PC-3 (cell line): Measurements from ENCODE around the gene SLC11A2. TPM values are rescaled to one million over a fixed set of nuclear protein-coding genes. Genes with fewer than 3 reads are reported as not detected.
"Not testable (repeated sequence)": the region's sequence is repeated elsewhere in the genome, so short reads cannot be mapped to it uniquely, and the experiment has no call there.

Source experiments
- ATAC-seq: fragments of 200-7000 bp; cut with Tn5 transposase; 2 replicates; pipeline ENCODE4 v1.9.1; 2020; ENCODE audit warnings: mild to moderate bottlenecking, moderate library complexity
- BruUV-seq: library from RNA; stranded (reverse); fragments of 400-500 nt; replicated peaks from 2 replicates; lab custom pipeline; 2021; lab: Mats Ljungman, UMichigan
- CTCF ChIA-PET: fragments of 300-600 bp; sonication (Branson Sonifier 250); formaldehyde crosslinking; loops from one replicate; lab custom pipeline; 2022; ENCODE audit warnings: antibody characterized with exemption; lab: Charles Lee
- POLR2A ChIA-PET: fragments of 300-600 bp; sonication (Branson Sonifier 250); formaldehyde crosslinking; loops from one replicate; lab custom pipeline; 2022; ENCODE audit warnings: antibody characterized with exemption; ENCODE audit not compliant: unreplicated experiment; lab: Charles Lee
- DNase-seq: peaks from one replicate; pipeline ENCODE4 v3.0.0-alpha.2; 2015
- H2AFZ ChIP-seq: fragments of 300-600 bp; sonication (generic); 2 replicates; pipeline ENCODE4 v1.6.0; 2016; ENCODE audit warnings: antibody characterized with exemption, low read length
- H3F3A ChIP-seq: fragments of 300-600 bp; sonication (generic); one replicate; pipeline ENCODE4 v1.6.0; 2017; ENCODE audit warnings: antibody characterized with exemption, low read length, control low read depth, mild to moderate bottlenecking; ENCODE audit not compliant: unreplicated experiment
- H3K27ac ChIP-seq: fragments of 300-600 bp; sonication (generic); 2 replicates; pipeline ENCODE4 v1.5.1; 2016; ENCODE audit warnings: mild to moderate bottlenecking, low read length
- H3K27me3 ChIP-seq: fragments of 300-600 bp; sonication (generic); 2 replicates; pipeline ENCODE4 v1.6.1; 2016; ENCODE audit warnings: low read length, mixed read lengths
- H3K36me3 ChIP-seq: fragments of 300-600 bp; sonication (generic); 2 replicates; pipeline ENCODE4 v1.6.1; 2016; ENCODE audit warnings: low read depth, mixed run types, low read length, mixed read lengths
- H3K4me1 ChIP-seq: fragments of 300-600 bp; sonication (generic); 2 replicates; pipeline ENCODE4 v1.5.1; 2016; ENCODE audit warnings: low read length; ENCODE audit not compliant: insufficient read depth
- H3K4me2 ChIP-seq: fragments of 300-600 bp; sonication (generic); 2 replicates; pipeline ENCODE4 v1.6.0; 2016; ENCODE audit warnings: low read length
- H3K4me3 ChIP-seq: fragments of 300-600 bp; sonication (generic); 2 replicates; pipeline ENCODE4 v1.5.1; 2016; ENCODE audit warnings: mild to moderate bottlenecking, low read length, mixed read lengths
- H3K79me2 ChIP-seq: fragments of 300-600 bp; sonication (generic); 2 replicates; pipeline ENCODE4 v1.6.1; 2017; ENCODE audit warnings: low read length, mixed read lengths
- H3K9ac ChIP-seq: fragments of 300-600 bp; sonication (generic); 2 replicates; pipeline ENCODE4 v1.6.0; 2016; ENCODE audit warnings: mild to moderate bottlenecking, low read length
- H3K9me2 ChIP-seq: fragments of 300-600 bp; sonication (generic); replicated peaks from 2 replicates; pipeline ENCODE4 v1.6.1; 2016; ENCODE audit warnings: mixed run types, low read length, mixed read lengths
- H3K9me3 ChIP-seq: fragments of 300-600 bp; sonication (generic); 2 replicates; pipeline ENCODE4 v1.6.1; 2016; ENCODE audit warnings: low read length, mixed read lengths
- H4K20me1 ChIP-seq: fragments of 300-600 bp; sonication (generic); 2 replicates; pipeline ENCODE4 v1.6.1; 2016; ENCODE audit warnings: low read length, mixed read lengths
- EZH2 ChIP-seq: fragments of 300-600 bp; sonication (generic); IDR thresholded peaks from one replicate; pipeline ENCODE4 v1.6.1; 2017; ENCODE audit warnings: antibody characterized with exemption, mild to moderate bottlenecking, low read length; ENCODE audit not compliant: unreplicated experiment
- EZH2phosphoT487 ChIP-seq: fragments of 300-600 bp; sonication (generic); IDR thresholded peaks from 2 replicates; pipeline ENCODE4 v1.6.1; 2018; ENCODE audit warnings: mild to moderate bottlenecking, antibody characterized with exemption, low read length, borderline replicate concordance
- intact Hi-C: fragments of 100-400 bp; cut with micrococcal nuclease; formaldehyde crosslinking; loops from 2 replicates; pipeline ENCODE4 v1.9.0; 2023
- total RNA-seq: library from RNA; depleted of rRNA; stranded (reverse); fragments of >200 nt; gene quantifications from 2 replicates; pipeline ENCODE4 v1.2.3, GENCODE V29; 2014
- TF ChIP-seq, protein P1 (sequence below): fragments of 300-600 bp; sonication (generic); conservative IDR thresholded peaks from 2 replicates; pipeline ENCODE4 v1.5.1; 2017; ENCODE audit warnings: antibody characterized with exemption, low read depth, mild to moderate bottlenecking, low read length

The SLC11A2 gene
- total RNA-seq, 1 experiment from 2014 or later: 38.8 TPM

- POLR2A ChIA-PET: no interaction called here
Observed at GRCh38 chr12:50934371-50934851, 91.8 kb downstream of the SLC11A2 start.

DNA sequence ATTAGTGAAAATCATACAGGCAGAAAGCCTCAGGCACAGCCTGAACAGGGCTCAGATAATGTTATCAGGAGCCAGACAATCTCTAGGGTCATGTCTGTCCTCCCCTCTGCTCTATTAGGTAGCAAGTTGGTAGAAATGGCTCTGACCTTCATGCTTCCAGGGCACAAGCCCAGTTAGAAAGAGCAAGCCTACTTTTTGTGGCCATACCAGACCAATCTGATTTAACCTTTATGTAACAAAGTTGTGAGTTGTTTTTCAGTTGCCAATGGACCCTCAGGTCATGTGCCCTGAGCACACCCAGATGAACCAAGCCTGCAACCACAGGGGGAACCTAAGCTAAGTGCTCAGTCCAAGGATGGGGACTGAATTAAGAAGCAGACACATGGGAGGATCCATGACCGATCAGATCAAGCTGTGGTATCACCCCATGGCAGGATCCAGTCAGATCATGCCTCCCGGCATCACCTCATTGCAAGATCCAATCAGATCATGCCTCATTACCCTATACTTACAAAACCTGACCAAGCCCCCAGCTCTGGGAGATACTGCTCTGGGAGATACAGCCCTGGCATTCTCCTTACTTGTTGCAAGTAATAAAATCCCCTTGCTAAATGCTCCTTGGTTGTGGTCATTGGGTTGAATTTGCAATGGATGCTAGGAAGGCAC, 92.6 kb downstream of the SLC11A2 start:
- H3K9me3 ChIP-seq: no peaks in the 10 kb centered on the region
- H3K27me3 ChIP-seq: no peaks in the 10 kb centered on the region
- no peak for DNase-seq
- intact Hi-C loops: no loop called here
- no peaks in the 10 kb centered on the region for H3K36me3 ChIP-seq
- no peak overlapping the region for H3K4me3 ChIP-seq
- TF ChIP-seq EZH2 (no peak), EZH2phosphoT487 (no peak)
- TF ChIP-seq, protein P1, sequence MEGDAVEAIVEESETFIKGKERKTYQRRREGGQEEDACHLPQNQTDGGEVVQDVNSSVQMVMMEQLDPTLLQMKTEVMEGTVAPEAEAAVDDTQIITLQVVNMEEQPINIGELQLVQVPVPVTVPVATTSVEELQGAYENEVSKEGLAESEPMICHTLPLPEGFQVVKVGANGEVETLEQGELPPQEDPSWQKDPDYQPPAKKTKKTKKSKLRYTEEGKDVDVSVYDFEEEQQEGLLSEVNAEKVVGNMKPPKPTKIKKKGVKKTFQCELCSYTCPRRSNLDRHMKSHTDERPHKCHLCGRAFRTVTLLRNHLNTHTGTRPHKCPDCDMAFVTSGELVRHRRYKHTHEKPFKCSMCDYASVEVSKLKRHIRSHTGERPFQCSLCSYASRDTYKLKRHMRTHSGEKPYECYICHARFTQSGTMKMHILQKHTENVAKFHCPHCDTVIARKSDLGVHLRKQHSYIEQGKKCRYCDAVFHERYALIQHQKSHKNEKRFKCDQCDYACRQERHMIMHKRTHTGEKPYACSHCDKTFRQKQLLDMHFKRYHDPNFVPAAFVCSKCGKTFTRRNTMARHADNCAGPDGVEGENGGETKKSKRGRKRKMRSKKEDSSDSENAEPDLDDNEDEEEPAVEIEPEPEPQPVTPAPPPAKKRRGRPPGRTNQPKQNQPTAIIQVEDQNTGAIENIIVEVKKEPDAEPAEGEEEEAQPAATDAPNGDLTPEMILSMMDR: no peak
- H4K20me1 ChIP-seq: no peaks in the 10 kb centered on the region
- no peaks in the 10 kb centered on the region for H3F3A ChIP-seq
- no peaks in the 10 kb centered on the region for H3K79me2 ChIP-seq
- POLR2A ChIA-PET: no interaction called here
- 0 out of 2 replicates have a peak, but pooled peaks cover 5% of the 10 kb centered on the region for H3K4me1 ChIP-seq
- H3K4me2 ChIP-seq: no peak overlapping the region
- no peaks in the 10 kb centered on the region for H3K9me2 ChIP-seq
- CTCF ChIA-PET: no interaction called here
- ATAC-seq: no peak
- no peak overlapping the region for H2AFZ ChIP-seq
- no TSS peak for BruUV-seq
- no peak overlapping the region for H3K27ac ChIP-seq
- no peak overlapping the region for H3K9ac ChIP-seq

More at GRCh38 chr12:50934371-50934851, 91.8 kb downstream of the SLC11A2 start:
- Histone ChIP-seq H3K27ac (no peak overlapping the region), H4K20me1 (no peaks in the 10 kb centered on the region), H3K9ac (no peak overlapping the region), H3K36me3 (no peaks in the 10 kb centered on the region), H3F3A (no peaks in the 10 kb centered on the region), H3K4me3 (no peak overlapping the region), H2AFZ (no peak overlapping the region), H3K9me3 (no peaks in the 10 kb centered on the region), H3K4me2 (no peak overlapping the region), H3K27me3 (no peaks in the 10 kb centered on the region), H3K79me2 (no peaks in the 10 kb centered on the region), H3K9me2 (no peaks in the 10 kb centered on the region), H3K4me1 (0 out of 2 replicates have a peak, but pooled peaks cover 5% of the 10 kb centered on the region)
- TF ChIP-seq, protein P1: no peak
- no peak for TF ChIP-seq EZH2
- TF ChIP-seq EZH2phosphoT487: no peak
- no TSS peak for BruUV-seq
- intact Hi-C loops: no loop called here
- CTCF ChIA-PET: no interaction called here
- ATAC-seq (no peak), DNase-seq (no peak)

DNA sequence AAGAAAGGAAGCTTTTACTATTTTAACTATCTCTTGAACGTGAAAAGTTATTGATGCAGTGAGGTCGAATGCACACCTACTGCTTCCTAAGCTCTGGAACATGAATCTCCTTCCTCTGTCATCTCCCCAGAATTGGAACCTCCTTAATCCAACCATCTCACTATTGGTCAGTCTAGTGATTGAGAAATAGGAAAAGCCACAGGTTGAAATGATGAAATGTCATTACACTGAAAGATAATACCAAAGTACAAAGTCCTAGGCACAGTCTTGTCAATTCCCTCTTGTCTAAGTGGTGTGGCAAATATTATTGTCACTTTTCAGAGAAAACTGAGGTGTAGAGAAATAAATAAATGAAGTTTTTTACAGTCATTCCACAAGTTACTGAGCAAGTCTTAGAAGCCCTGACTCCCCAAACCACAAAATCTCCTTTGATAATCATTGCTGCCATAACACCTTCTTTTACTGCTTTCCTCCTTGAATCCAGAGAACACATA, 93.3 kb downstream of the SLC11A2 start:
- ChIA-PET CTCF (no interaction called here), POLR2A (no interaction called here)
- H3K4me3 ChIP-seq: no peak overlapping the region
- H3K27me3 ChIP-seq: no peaks in the 10 kb centered on the region
- intact Hi-C loops: no loop called here
- no TSS peak for BruUV-seq
- H3K9me3 ChIP-seq: no peaks in the 10 kb centered on the region
- H3F3A ChIP-seq: no peaks in the 10 kb centered on the region
- H3K79me2 ChIP-seq: no peaks in the 10 kb centered on the region
- DNase-seq: no peak
- 0 out of 2 replicates have a peak, but pooled peaks cover 5% of the 10 kb centered on the region for H3K4me1 ChIP-seq
- no peak overlapping the region for H3K9ac ChIP-seq
- TF ChIP-seq, protein P1: no peak
- TF ChIP-seq EZH2phosphoT487: no peak
- no peak for TF ChIP-seq EZH2
- no peak overlapping the region for H3K4me2 ChIP-seq
- H3K9me2 ChIP-seq: no peaks in the 10 kb centered on the region
- no peak for ATAC-seq
- no peaks in the 10 kb centered on the region for H3K36me3 ChIP-seq
- H2AFZ ChIP-seq: no peak overlapping the region
- H3K27ac ChIP-seq: no peak overlapping the region
- no peaks in the 10 kb centered on the region for H4K20me1 ChIP-seq

GRCh38 chr12:50930477-50930876, 95.7 kb downstream of the SLC11A2 start:
- H3K9me2 ChIP-seq, H3K36me3 ChIP-seq, H3K27ac ChIP-seq, H3F3A ChIP-seq, H3K4me1 ChIP-seq, ATAC-seq, H4K20me1 ChIP-seq, H3K4me2 ChIP-seq, BruUV-seq, H3K4me3 ChIP-seq, H3K79me2 ChIP-seq, H3K9ac ChIP-seq, CTCF ChIA-PET, H2AFZ ChIP-seq, H3K9me3 ChIP-seq, DNase-seq, H3K27me3 ChIP-seq, intact Hi-C loops, POLR2A ChIA-PET: not testable (repeated sequence)
